Epidermal melanocyte (primary cell): ENCODE data around the gene NEK9.
"Not testable (repeated sequence)": the region's sequence is repeated elsewhere in the genome, so short reads cannot be mapped to it uniquely, and the experiment has no call there.

Experiments
- DNase-seq: peaks from one replicate; pipeline ENCODE4 v3.0.0; 2011; ENCODE audit warnings: low spot score; ENCODE audit not compliant: insufficient read length

NEK9 gene

GRCh38 chr14:75144944-75145343 is 18.1 kb upstream of the NEK9 start:
- DNase-seq = no peak

GRCh38 chr14:75143761-75144527 is 17.1 kb upstream of the NEK9 start:
- no peak for DNase-seq

GRCh38 chr14:75142494-75142893 is 15.6 kb upstream of the NEK9 start:
- DNase-seq = no peak

- DNase-seq = no peak
Measured at GRCh38 chr14:75141967-75142366, 15.1 kb upstream of the NEK9 start.

- DNase-seq = no peak
Measured at GRCh38 chr14:75141062-75141461, 14.2 kb upstream of the NEK9 start.

GRCh38 chr14:75140620-75141019 is 13.8 kb upstream of the NEK9 start:
- no peak for DNase-seq

- no peak for DNase-seq
Measured at GRCh38 chr14:75139185-75139584, 12.3 kb upstream of the NEK9 start.

- DNase-seq = no peak
Measured at GRCh38 chr14:75138492-75138891, 11.6 kb upstream of the NEK9 start.

GRCh38 chr14:75134644-75135043 is 7.8 kb upstream of the NEK9 start:
- no peak for DNase-seq

- DNase-seq = no peak
Measured at GRCh38 chr14:75133597-75133996, 6.7 kb upstream of the NEK9 start.

- DNase-seq = peak; percentile 50
Measured at GRCh38 chr14:75132382-75133086, 5.7 kb upstream of the NEK9 start.

- no peak for DNase-seq
Measured at GRCh38 chr14:75128596-75128990, 1.7 kb upstream of the NEK9 start.

- no peak for DNase-seq
Measured at GRCh38 chr14:75127903-75128595, 1.2 kb upstream of the NEK9 start.

GRCh38 chr14:75127474-75127820 is 599 bp upstream of the NEK9 start:
- not testable (repeated sequence) for DNase-seq

- no peak for DNase-seq
Measured at GRCh38 chr14:75126121-75126544, 715 bp downstream of the NEK9 start.

- DNase-seq = no peak
Measured at GRCh38 chr14:75125617-75126016, 1.2 kb downstream of the NEK9 start.

GRCh38 chr14:75123991-75124390 is 2.9 kb downstream of the NEK9 start:
- no peak for DNase-seq

- DNase-seq = no peak
Measured at GRCh38 chr14:75121552-75121951, 5.3 kb downstream of the NEK9 start.

- no peak for DNase-seq
Measured at GRCh38 chr14:75120541-75121291, 6.1 kb downstream of the NEK9 start.

- no peak for DNase-seq
Measured at GRCh38 chr14:75119056-75119455, 7.8 kb downstream of the NEK9 start.

GRCh38 chr14:75113932-75114539 is 12.8 kb downstream of the NEK9 start:
- no peak for DNase-seq
